Upper lobe of left lung (tissue), 6 donors: ENCODE measurements around the gene CMYA5. TPM values are rescaled to one million over a fixed set of nuclear protein-coding genes. Genes with fewer than 3 reads are reported as not detected.

Source experiments
- ATAC-seq, 2 donors: fragments of 200-7000 bp; cut with Tn5 transposase; one replicate each; pipeline ENCODE4 v1.9.1; 2022; ENCODE audit warnings: mild to moderate bottlenecking in 2 of 2, moderate library complexity in 2 of 2; ENCODE audit not compliant: low FRiP score in 2 of 2
- DNase-seq, 2 donors: peaks; one replicate each; pipeline ENCODE4 v3.0.0-alpha.2; 2019 to 2020
- H3K27ac ChIP-seq, 4 donors: fragments of 200-600 bp; sonication (generic); one replicate each; pipeline ENCODE4 v1.5.1; 2016 to 2019
- H3K27me3 ChIP-seq, 4 donors: fragments of 200-600 bp; sonication (generic); one replicate each; pipeline ENCODE4 v1.5.1; 2017 to 2019
- H3K36me3 ChIP-seq, 4 donors: fragments of 200-600 bp; sonication (generic); one replicate each; pipeline ENCODE4 v1.5.1; 2016 to 2019
- H3K4me1 ChIP-seq, 4 donors: fragments of 200-600 bp; sonication (generic); one replicate each; pipeline ENCODE4 v1.5.1; 2018 to 2019
- H3K4me3 ChIP-seq, 4 donors: fragments of 200-600 bp; sonication (generic); one replicate each; pipeline ENCODE4 v1.5.1; 2017 to 2019; ENCODE audit warnings: mild to moderate bottlenecking in 2 of 4, moderate library complexity in 1 of 4
- H3K9me3 ChIP-seq, 4 donors: fragments of 200-600 bp; sonication (generic); one replicate each; pipeline ENCODE4 v1.5.1; 2018 to 2019
- CTCF ChIP-seq, 6 experiments: fragments of 450-650 bp in 4 of 6; fragments of 200-600 bp in 2 of 6; sonication (generic) in 2 of 6; IDR thresholded peaks; one replicate each; pipeline ENCODE4 v1.5.1; 2016 to 2019; ENCODE audit warnings: antibody characterized with exemption in 6 of 6
- EP300 ChIP-seq, 4 donors: sonication (generic); formaldehyde crosslinking; IDR thresholded peaks; one replicate each; pipeline ENCODE4 v1.5.1; 2017; ENCODE audit warnings: antibody characterized with exemption in 4 of 4, control low read depth in 2 of 4
- POLR2A ChIP-seq, 4 donors: fragments of 450-650 bp; IDR thresholded peaks; one replicate each; pipeline ENCODE4 v1.5.1; 2016 to 2017; ENCODE audit warnings: antibody characterized with exemption in 4 of 4, mild to moderate bottlenecking in 2 of 4
- POLR2AphosphoS5 ChIP-seq, 2 donors: sonication (generic); formaldehyde crosslinking; IDR thresholded peaks; one replicate each; pipeline ENCODE4 v1.5.1; 2017; ENCODE audit warnings: antibody characterized with exemption in 2 of 2
- WGBS, 2 donors: methylation state at CpG; one replicate each; pipeline ENCODE4 v1.1.5; 2017 to 2018; 5-methylcytosine and 5-hydroxymethylcytosine counted together
- total RNA-seq, 6 donors: library from RNA; depleted of rRNA in 4 of 6; stranded (reverse); fragments of >200 nt in 4 of 6; gene quantifications; one replicate each; pipeline versions ENCODE4 v1.1.0 to v1.2.1, GENCODE V29; 2016 to 2021
- donor health status: DM: no; HTN: no; CAD: no; lungs with moderate emphysema.
- donor health status: DM: no; HTN: yes; CAD: no; lungs with severe emphysema.

Gene CMYA5
- total RNA-seq, 6 donors from 2014 or later = 0.77 to 12.6 (median 3.6) TPM

- TF ChIP-seq EP300 (IDR thresholded peaks at IDR 0.05) (no peak), POLR2AphosphoS5 (IDR thresholded peaks at IDR 0.05) (no peak), CTCF (IDR thresholded peaks at IDR 0.05) (no peak), POLR2A (IDR thresholded peaks at IDR 0.05) (no peak)
- no peaks in the 10 kb centered on the region for H3K4me1 ChIP-seq
- H3K36me3 ChIP-seq = no peaks in the 10 kb centered on the region
- no peak overlapping the region for H3K27ac ChIP-seq
- ATAC-seq = no peak
- 85 to 95% methylated on average over 1 of the region's 1 CpG for WGBS, 2 donors
- H3K9me3 ChIP-seq = no peaks in the 10 kb centered on the region
- H3K27me3 ChIP-seq = no peaks in the 10 kb centered on the region
- no peak for DNase-seq
- H3K4me3 ChIP-seq = no peak overlapping the region
Measured at GRCh38 chr5:79787448-79787847, 97.8 kb downstream of the CMYA5 start.

- Histone ChIP-seq H3K27ac (no peak overlapping the region), H3K27me3 (no peaks in the 10 kb centered on the region), H3K4me1 (no peaks in the 10 kb centered on the region), H3K36me3 (no peaks in the 10 kb centered on the region), H3K9me3 (no peaks in the 10 kb centered on the region), H3K4me3 (no peak overlapping the region)
- ATAC-seq = no peak
- DNase-seq = no peak
- WGBS, 2 donors = 66 to 83% methylated on average over 3 of the region's 3 CpGs
- TF ChIP-seq POLR2AphosphoS5 (IDR thresholded peaks at IDR 0.05) (no peak), POLR2A (IDR thresholded peaks at IDR 0.05) (no peak), EP300 (IDR thresholded peaks at IDR 0.05) (no peak), CTCF (IDR thresholded peaks at IDR 0.05) (no peak)
Measured at GRCh38 chr5:79791843-79792242, 102.2 kb downstream of the CMYA5 start.

GRCh38 chr5:79792463-79792862, 102.8 kb downstream of the CMYA5 start:
- H3K9me3 ChIP-seq = no peaks in the 10 kb centered on the region
- ATAC-seq (no peak), DNase-seq (no peak)
- H3K4me1 ChIP-seq = no peaks in the 10 kb centered on the region
- no peak overlapping the region for H3K4me3 ChIP-seq
- no peak overlapping the region for H3K27ac ChIP-seq
- no peak for TF ChIP-seq POLR2AphosphoS5 (IDR thresholded peaks at IDR 0.05)
- TF ChIP-seq EP300 (IDR thresholded peaks at IDR 0.05) = no peak
- TF ChIP-seq CTCF (IDR thresholded peaks at IDR 0.05) = no peak
- no peak for TF ChIP-seq POLR2A (IDR thresholded peaks at IDR 0.05)
- H3K36me3 ChIP-seq = no peaks in the 10 kb centered on the region
- H3K27me3 ChIP-seq = no peaks in the 10 kb centered on the region

GRCh38 chr5:79793304-79793703, 103.7 kb downstream of the CMYA5 start:
- DNase-seq (no peak), ATAC-seq (no peak)
- H3K27ac ChIP-seq = no peak overlapping the region
- WGBS, 2 donors = 73 to 96% methylated on average over 2 to 7 of the region's 7 CpGs
- H3K27me3 ChIP-seq = no peaks in the 10 kb centered on the region
- no peak for TF ChIP-seq POLR2A (IDR thresholded peaks at IDR 0.05)
- no peak for TF ChIP-seq POLR2AphosphoS5 (IDR thresholded peaks at IDR 0.05)
- no peak for TF ChIP-seq EP300 (IDR thresholded peaks at IDR 0.05)
- no peak for TF ChIP-seq CTCF (IDR thresholded peaks at IDR 0.05)
- H3K36me3 ChIP-seq = no peaks in the 10 kb centered on the region
- no peaks in the 10 kb centered on the region for H3K4me1 ChIP-seq
- H3K4me3 ChIP-seq = no peak overlapping the region
- H3K9me3 ChIP-seq = no peaks in the 10 kb centered on the region

GRCh38 chr5:79793722-79794121, 104.1 kb downstream of the CMYA5 start:
- Histone ChIP-seq H3K4me3 (no peak overlapping the region), H3K27ac (no peak overlapping the region), H3K36me3 (no peaks in the 10 kb centered on the region), H3K27me3 (no peaks in the 10 kb centered on the region), H3K9me3 (no peaks in the 10 kb centered on the region), H3K4me1 (no peaks in the 10 kb centered on the region)
- TF ChIP-seq EP300 (IDR thresholded peaks at IDR 0.05) = no peak
- TF ChIP-seq CTCF (IDR thresholded peaks at IDR 0.05) = no peak
- TF ChIP-seq POLR2A (IDR thresholded peaks at IDR 0.05) = no peak
- no peak for TF ChIP-seq POLR2AphosphoS5 (IDR thresholded peaks at IDR 0.05)
- ATAC-seq (no peak), DNase-seq (no peak)
